ENCODE data around the gene CALY. TPM values are rescaled to one million over a fixed set of nuclear protein-coding genes. Genes with fewer than 3 reads are reported as not detected.

Gene CALY
- total and polyA plus RNA-seq, 4 experiments from 2014 or later: 1.4 to 7.2 (median 4.3) TPM

DNA sequence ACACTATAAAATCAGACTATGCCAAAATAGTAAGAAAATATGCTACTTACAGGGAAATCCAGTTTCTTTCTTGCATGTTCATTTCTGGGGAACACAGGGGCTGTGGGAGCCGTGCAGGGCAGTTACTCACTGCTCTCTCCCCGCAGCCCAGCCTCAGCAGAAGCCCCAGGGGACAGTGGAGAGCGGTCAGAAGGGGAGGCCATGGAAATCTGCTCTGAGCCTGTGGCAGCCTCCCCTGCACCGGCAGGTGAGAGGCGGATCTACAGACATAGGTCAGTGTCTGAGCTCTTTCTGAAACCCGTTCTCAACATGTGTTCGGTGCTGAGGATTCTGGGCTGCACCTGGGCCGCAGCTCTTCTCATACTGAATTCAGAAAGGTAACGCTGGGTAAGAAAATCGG, 25.1 kb downstream of the CALY start:
- Mint-ChIP-seq H3K4me1 (peaks cover 8 to 26% (median 22%) of the 10 kb centered on the region in 4 donors), H3K27me3 (peaks cover 0 to 6% of the 10 kb centered on the region in 2 donors), H3K27ac (peak overlapping the region in 1 of 7 donors; percentile 80), H3K36me3 (peaks cover 4 to 35% of the 10 kb centered on the region in 2 donors), H3K9me3 (peaks cover 0 to 5% (median 0%) of the 10 kb centered on the region in 8 donors), H3K4me3 (no peak overlapping the region)
- Histone ChIP-seq H3K36me3 (ENCODE audit: insufficient read depth, low read length) (no peaks in the 10 kb centered on the region), H3K27me3 (ENCODE audit: insufficient read depth, low read length) (no peaks in the 10 kb centered on the region), H3K4me1 (ENCODE audit: insufficient read depth, low read length) (peaks cover 18% of the 10 kb centered on the region), H3K4me3 (ENCODE audit: low read length in 2 of 2) (no peak overlapping the region), H3K27ac (ENCODE audit: low read depth, low read length) (no peak overlapping the region), H3K9me3 (ENCODE audit: control insufficient read depth in 1 of 2, low read length in 2 of 2) (no peaks in the 10 kb centered on the region)
- DNase-seq: peak in 1 of 5 donors; percentile 34
- ChIA-PET POLR2A (ENCODE audit: partially characterized antibody) (interaction anchor here (1.5 kb wide), 1 partner anchor 51 kb away, joined by 5 read pairs; no protein-coding TSS in a partner anchor), CTCF (ENCODE audit: partially characterized antibody) (interaction anchor here (2.5 kb wide), 1 partner anchor 18 kb away, joined by 9 read pairs; no protein-coding TSS in a partner anchor)
- intact Hi-C loops (cut with micrococcal nuclease): loop anchor here (10.0 kb wide), 1 partner anchor 407 kb away; no protein-coding TSS in a partner anchor

DNA sequence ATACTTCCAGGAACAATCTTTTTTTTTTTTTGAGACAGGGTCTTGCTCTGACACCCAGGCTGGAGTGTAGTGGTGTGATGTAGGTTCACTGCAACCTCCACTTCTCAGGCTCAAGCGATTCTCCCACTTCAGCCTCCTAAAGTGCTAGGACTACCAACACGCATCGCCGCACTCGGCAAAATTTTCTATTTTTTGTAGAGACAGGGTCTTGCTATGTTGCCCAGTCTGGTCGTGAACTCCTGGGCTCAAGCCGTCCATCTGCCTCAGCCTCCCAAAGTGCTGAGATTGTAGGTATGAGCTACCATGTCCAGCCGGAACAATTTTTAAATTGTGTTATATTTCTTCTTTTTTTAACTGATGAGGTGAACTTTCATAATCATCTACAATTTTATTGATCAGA, 25.9 kb downstream of the CALY start:
- intact Hi-C loops (cut with micrococcal nuclease): loop anchor here (10.0 kb wide), 1 partner anchor 406 kb away; no protein-coding TSS in a partner anchor
- peaks cover 0 to 6% of the 10 kb centered on the region in 2 donors for H3K27me3 Mint-ChIP-seq
- Histone ChIP-seq H3K36me3 (ENCODE audit: insufficient read depth, low read length) (no peaks in the 10 kb centered on the region), H3K9me3 (ENCODE audit: control insufficient read depth in 1 of 2, low read length in 2 of 2) (no peaks in the 10 kb centered on the region), H3K4me3 (ENCODE audit: low read length in 2 of 2) (no peak overlapping the region), H3K4me1 (ENCODE audit: insufficient read depth, low read length) (peaks cover 19% of the 10 kb centered on the region), H3K27me3 (ENCODE audit: insufficient read depth, low read length) (no peaks in the 10 kb centered on the region), H3K27ac (ENCODE audit: low read depth, low read length) (no peak overlapping the region)
- H3K27ac Mint-ChIP-seq: peak overlapping the region in 5 of 7 donors; percentile 3 to 80 (median 55)
- H3K4me1 Mint-ChIP-seq: peaks cover 9 to 31% (median 22%) of the 10 kb centered on the region in 4 donors
- ChIA-PET POLR2A (ENCODE audit: partially characterized antibody) (interaction anchor here (0.9 to 1.5 kb wide), 2 partner anchors 50 to 54 kb away, joined by 3 to 5 read pairs; no protein-coding TSS in a partner anchor), CTCF (ENCODE audit: partially characterized antibody) (interaction anchor here (0.6 to 2.5 kb wide), 2 partner anchors 19 to 83 kb away, joined by 3 to 9 read pairs; no protein-coding TSS in a partner anchor)
- DNase-seq: peak in 1 of 5 donors; percentile 6
- H3K4me3 Mint-ChIP-seq: peak overlapping the region in 3 of 8 donors; percentile 13 to 39 (median 15)
- peaks cover 4 to 35% of the 10 kb centered on the region in 2 donors for H3K36me3 Mint-ChIP-seq
- H3K9me3 Mint-ChIP-seq: peaks cover 0 to 5% (median 0%) of the 10 kb centered on the region in 8 donors

DNA sequence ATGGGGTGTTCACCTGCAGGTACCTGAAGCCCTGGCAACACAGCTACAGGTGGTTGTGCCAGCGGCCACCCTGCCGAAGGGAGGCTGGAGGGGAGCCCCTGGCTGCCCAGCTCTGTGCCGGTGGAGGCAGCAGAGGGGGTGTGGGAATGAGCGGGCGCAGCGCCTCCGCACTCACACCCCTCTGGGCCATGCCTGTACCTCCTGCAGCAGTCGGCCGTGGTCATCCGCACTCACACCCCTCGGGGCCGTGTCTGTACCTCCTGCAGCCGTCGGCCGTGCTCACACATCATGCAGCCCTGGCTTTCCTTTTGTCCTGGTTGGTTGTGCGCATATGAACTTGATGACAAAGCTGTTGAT, 26.3 kb downstream of the CALY start:
- Histone ChIP-seq H3K36me3 (ENCODE audit: insufficient read depth, low read length) (no peaks in the 10 kb centered on the region), H3K9me3 (ENCODE audit: control insufficient read depth in 1 of 2, low read length in 2 of 2) (no peaks in the 10 kb centered on the region), H3K4me1 (ENCODE audit: insufficient read depth, low read length) (peaks cover 23% of the 10 kb centered on the region), H3K27me3 (ENCODE audit: insufficient read depth, low read length) (no peaks in the 10 kb centered on the region), H3K27ac (ENCODE audit: low read depth, low read length) (no peak overlapping the region), H3K4me3 (ENCODE audit: low read length in 2 of 2) (no peak overlapping the region)
- ChIA-PET CTCF (ENCODE audit: partially characterized antibody) (interaction anchor here (0.6 to 2.5 kb wide), 2 partner anchors 19 to 83 kb away, joined by 3 to 9 read pairs; no protein-coding TSS in a partner anchor), POLR2A (ENCODE audit: partially characterized antibody) (interaction anchor here (0.9 to 1.5 kb wide), 2 partner anchors 50 to 53 kb away, joined by 3 to 5 read pairs; no protein-coding TSS in a partner anchor)
- H3K4me1 Mint-ChIP-seq: peaks cover 12 to 35% (median 24%) of the 10 kb centered on the region in 4 donors
- H3K9me3 Mint-ChIP-seq: peaks cover 0 to 5% (median 0%) of the 10 kb centered on the region in 8 donors
- peaks cover 0 to 6% of the 10 kb centered on the region in 2 donors for H3K27me3 Mint-ChIP-seq
- intact Hi-C loops (cut with micrococcal nuclease): loop anchor here (10.0 kb wide), 1 partner anchor 406 kb away; no protein-coding TSS in a partner anchor
- peak overlapping the region in 4 of 8 donors; percentile 8 to 69 (median 14) for H3K4me3 Mint-ChIP-seq
- DNase-seq: no peak
- peak overlapping the region in 4 of 7 donors; percentile 3 to 87 (median 60) for H3K27ac Mint-ChIP-seq
- peaks cover 4 to 37% of the 10 kb centered on the region in 2 donors for H3K36me3 Mint-ChIP-seq

DNA sequence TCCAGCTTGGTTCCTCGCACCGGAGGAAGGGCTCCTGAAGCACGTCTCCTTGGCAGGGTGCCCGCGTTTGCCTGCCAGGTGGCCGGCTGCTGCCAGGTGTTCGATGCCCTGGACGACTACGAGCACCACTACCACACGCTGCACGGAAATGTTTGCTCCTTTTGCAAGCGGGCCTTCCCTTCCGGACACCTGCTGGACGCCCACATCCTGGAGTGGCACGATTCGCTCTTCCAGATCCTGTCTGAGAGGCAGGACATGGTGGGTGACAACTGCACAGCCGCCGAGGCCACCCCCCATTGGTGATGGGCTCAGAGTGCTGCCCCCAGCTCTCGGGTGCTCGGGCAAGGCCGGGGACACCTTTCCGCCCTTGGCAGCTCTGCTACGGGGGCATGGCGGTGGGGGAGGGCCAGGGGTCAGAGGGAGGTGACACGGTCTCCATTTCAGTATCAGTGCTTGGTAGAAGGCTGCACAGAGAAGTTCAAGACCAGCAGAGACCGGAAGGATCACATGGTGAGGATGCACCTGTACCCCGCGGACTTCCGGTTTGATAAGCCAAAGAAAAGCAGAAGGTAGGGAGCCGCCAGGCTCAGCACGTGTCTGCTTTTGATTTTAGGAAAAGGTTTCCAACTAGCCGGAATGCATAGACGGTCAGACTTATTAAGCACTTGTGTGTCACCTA, 26.8 kb downstream of the CALY start:
- H3K27me3 Mint-ChIP-seq: peaks cover 0 to 6% of the 10 kb centered on the region in 2 donors
- Histone ChIP-seq H3K4me1 (ENCODE audit: insufficient read depth, low read length) (peaks cover 23% of the 10 kb centered on the region), H3K36me3 (ENCODE audit: insufficient read depth, low read length) (no peaks in the 10 kb centered on the region), H3K27ac (ENCODE audit: low read depth, low read length) (peak overlapping the region; percentile 97), H3K9me3 (ENCODE audit: control insufficient read depth in 1 of 2, low read length in 2 of 2) (no peaks in the 10 kb centered on the region), H3K27me3 (ENCODE audit: insufficient read depth, low read length) (no peaks in the 10 kb centered on the region), H3K4me3 (ENCODE audit: low read length in 2 of 2) (no peak overlapping the region)
- intact Hi-C loops (cut with micrococcal nuclease): loop anchor here (1.0 to 10.0 kb wide), 6 partner anchors 27 to 773 kb away; partner anchors contain the start of genes CALY, ECHS1, INPP5A and MTG1
- no peak for DNase-seq
- POLR2A ChIA-PET (ENCODE audit: partially characterized antibody): interaction anchor here (0.9 kb wide), 1 partner anchor 53 kb away, joined by 3 read pairs; no protein-coding TSS in a partner anchor
- CTCF ChIA-PET (ENCODE audit: partially characterized antibody): interaction anchor here (2.5 kb wide), 1 partner anchor 20 kb away, joined by 9 read pairs; no protein-coding TSS in a partner anchor
- H3K36me3 Mint-ChIP-seq: peaks cover 4 to 37% of the 10 kb centered on the region in 2 donors
- H3K4me3 Mint-ChIP-seq: peak overlapping the region; percentile 21 to 83 (median 57)
- peaks cover 15 to 40% (median 28%) of the 10 kb centered on the region in 4 donors for H3K4me1 Mint-ChIP-seq
- peak overlapping the region; percentile 31 to 91 (median 77) for H3K27ac Mint-ChIP-seq
- peaks cover 0 to 5% (median 0%) of the 10 kb centered on the region in 8 donors for H3K9me3 Mint-ChIP-seq

DNA sequence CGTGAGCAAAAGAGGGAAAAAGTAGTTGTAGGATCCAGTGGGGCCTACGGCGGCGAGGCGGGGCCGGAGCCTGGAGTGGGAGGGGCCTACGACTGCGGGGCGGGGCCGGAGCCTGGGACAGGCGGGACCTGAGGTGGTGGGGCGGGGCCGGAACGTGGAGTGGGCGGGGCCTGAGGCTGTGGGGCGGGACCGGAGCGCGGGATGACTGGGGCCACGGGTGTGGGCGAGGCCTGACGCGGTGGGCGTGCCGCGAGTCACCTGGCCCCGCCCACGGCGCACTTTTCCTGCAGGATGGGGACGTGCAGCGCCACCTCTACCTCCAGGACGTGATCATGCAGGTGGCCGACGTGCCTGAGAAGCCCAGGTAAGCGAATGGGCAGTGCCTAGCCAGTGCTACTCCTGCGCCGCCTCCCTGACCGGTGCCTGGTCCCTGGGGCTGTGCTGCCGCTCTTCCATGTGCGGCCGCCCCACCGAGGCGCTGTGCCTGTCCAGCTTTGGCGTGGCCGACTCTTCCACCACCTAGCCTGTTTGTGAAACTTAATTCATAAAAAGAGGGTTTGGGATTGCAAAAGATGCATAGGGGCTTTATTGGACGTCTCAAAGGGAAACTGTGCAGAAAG, 27.5 kb downstream of the CALY start:
- peak overlapping the region; percentile 97 for H3K27ac ChIP-seq (ENCODE audit: low read depth, low read length)
- Mint-ChIP-seq H3K4me3 (peak overlapping the region; percentile 67 to 83 (median 73)), H3K9me3 (peaks cover 0 to 5% (median 0%) of the 10 kb centered on the region in 8 donors), H3K27me3 (peaks cover 0 to 6% of the 10 kb centered on the region in 2 donors), H3K27ac (peak overlapping the region; percentile 80 to 91 (median 87)), H3K4me1 (peaks cover 17 to 42% (median 28%) of the 10 kb centered on the region in 4 donors), H3K36me3 (peaks cover 4 to 38% of the 10 kb centered on the region in 2 donors)
- H3K36me3 ChIP-seq (ENCODE audit: insufficient read depth, low read length): no peaks in the 10 kb centered on the region
- H3K4me3 ChIP-seq (ENCODE audit: low read length in 2 of 2): peak overlapping the region in 1 of 2 donors; percentile 87
- peak; percentile 92 to 97 (median 94) for DNase-seq
- no peaks in the 10 kb centered on the region for H3K9me3 ChIP-seq (ENCODE audit: control insufficient read depth in 1 of 2, low read length in 2 of 2)
- ChIA-PET POLR2A (ENCODE audit: partially characterized antibody) (interaction anchor here (3.0 kb wide), 1 partner anchor 31 kb away, joined by 18 read pairs; no protein-coding TSS in a partner anchor), CTCF (ENCODE audit: partially characterized antibody) (interaction anchor here (2.5 kb wide), 1 partner anchor 20 kb away, joined by 9 read pairs; no protein-coding TSS in a partner anchor)
- peaks cover 23% of the 10 kb centered on the region for H3K4me1 ChIP-seq (ENCODE audit: insufficient read depth, low read length)
- intact Hi-C loops (cut with micrococcal nuclease): loop anchor here (1.0 to 2.0 kb wide), 5 partner anchors 28 to 772 kb away; partner anchors contain the start of genes CALY, ECHS1, INPP5A and MTG1
- no peaks in the 10 kb centered on the region for H3K27me3 ChIP-seq (ENCODE audit: insufficient read depth, low read length)

DNA sequence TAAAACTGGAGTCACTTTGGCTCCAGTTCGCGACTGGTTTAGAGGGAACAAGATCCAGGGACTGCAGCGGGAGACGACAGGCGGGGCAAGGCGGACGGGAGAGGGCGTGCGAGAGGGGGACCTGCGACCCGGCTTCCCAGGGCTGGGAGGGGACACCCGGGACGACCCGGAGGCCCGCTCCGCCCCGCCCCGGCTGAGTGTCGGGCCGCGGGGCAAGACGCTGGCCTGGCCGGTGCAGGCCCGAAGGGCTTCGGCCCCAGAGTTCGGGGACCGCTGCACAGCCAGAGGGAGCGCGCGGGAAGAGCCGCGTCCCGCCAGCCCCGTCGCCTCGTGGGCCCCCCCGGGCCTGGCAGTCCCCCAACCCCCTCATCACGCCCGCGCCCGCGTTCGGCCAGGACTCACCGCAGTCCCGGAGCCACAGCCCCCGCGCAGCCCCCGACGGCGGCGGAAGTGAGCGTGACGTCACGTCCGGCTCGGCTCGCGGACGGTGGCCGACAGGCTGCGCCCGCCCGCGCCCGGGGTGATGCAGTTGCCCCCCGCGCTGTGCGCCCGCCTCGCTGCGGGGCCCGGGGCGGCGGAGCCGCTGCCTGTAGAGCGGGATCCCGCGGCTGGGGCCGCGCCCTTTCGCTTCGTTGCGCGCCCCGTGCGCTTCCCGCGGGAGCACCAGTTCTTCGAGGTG, 28.1 kb downstream of the CALY start, which contains the start of the genes TUBGCP2 and ZNF511:
TSS of gene TUBGCP2 (minus strand) at position 452 of the 679 bp plus-strand sequence. CDS start 5,931 bp downstream, outside the sequence.
TSS of gene ZNF511 (plus strand) at position 494 of the 679 bp plus-strand sequence. CDS start at position 524, 30 bp downstream.
- peaks cover 23% of the 10 kb centered on the region for H3K4me1 ChIP-seq (ENCODE audit: insufficient read depth, low read length)
- intact Hi-C loops (cut with micrococcal nuclease): loop anchor here (1.0 to 2.0 kb wide), 7 partner anchors 28 to 772 kb away; partner anchors contain the start of genes CALY, ECHS1, FUOM and INPP5A
- Mint-ChIP-seq H3K27me3 (peaks cover 0 to 6% of the 10 kb centered on the region in 2 donors), H3K4me1 (peaks cover 17 to 48% (median 27%) of the 10 kb centered on the region in 4 donors), H3K9me3 (peaks cover 0 to 6% (median 0%) of the 10 kb centered on the region in 8 donors), H3K4me3 (peak within 1 kb of the TSS; percentile 91 to 99 (median 98)), H3K27ac (peak within 1 kb of the TSS; percentile 99 to 100 (median 100)), H3K36me3 (peaks cover 4 to 43% of the 10 kb centered on the region in 2 donors)
- H3K9me3 ChIP-seq (ENCODE audit: control insufficient read depth in 1 of 2, low read length in 2 of 2): no peaks in the 10 kb centered on the region
- CTCF ChIA-PET (ENCODE audit: partially characterized antibody): interaction anchor here (0.6 to 3.3 kb wide), 22 partner anchors 7 to 204 kb away, joined by 3 to 28 read pairs (median 7); partner anchors contain the start of gene ADAM8
- peak; percentile 90 to 97 (median 95) for DNase-seq
- peak within 1 kb of the TSS; percentile 97 for H3K27ac ChIP-seq (ENCODE audit: low read depth, low read length)
- peak within 1 kb of the TSS; percentile 80 to 87 for H3K4me3 ChIP-seq (ENCODE audit: low read length in 2 of 2)
- no peaks in the 10 kb centered on the region for H3K27me3 ChIP-seq (ENCODE audit: insufficient read depth, low read length)
- POLR2A ChIA-PET (ENCODE audit: partially characterized antibody): interaction anchor here (1.2 to 3.0 kb wide), 11 partner anchors 20 to 82 kb away, joined by 3 to 18 read pairs (median 6); partner anchors contain the start of genes ADAM8 and CALY
- no peaks in the 10 kb centered on the region for H3K36me3 ChIP-seq (ENCODE audit: insufficient read depth, low read length)
